GM12892 (cell line): ENCODE results near the gene PCGF3.

Source experiments
- POLR2A ChIP-seq: IDR thresholded peaks from 2 replicates; pipeline ENCODE4 v1.6.1; 2011; ENCODE audit warnings: low read depth, low read length, control low read depth
- POLR2AphosphoS5 ChIP-seq: IDR thresholded peaks from 2 replicates; pipeline ENCODE4 v1.6.1; 2011; ENCODE audit warnings: low read depth, low read length, control low read depth

GRCh38 chr4:743463-744211, 38.0 kb downstream of the PCGF3 start:
- TF ChIP-seq POLR2A (no peak), POLR2AphosphoS5 (no peak)
